Measurements from ENCODE around the gene CD24. TPM values are rescaled to one million over a fixed set of nuclear protein-coding genes. Genes with fewer than 3 reads are reported as not detected.
"Not testable (repeated sequence)": the region's sequence is repeated elsewhere in the genome, so short reads cannot be mapped to it uniquely, and the experiment has no call there.

Gene CD24
- total and polyA plus RNA-seq, 2 experiments from 2014 or later: 0.54 to 2.8 TPM

GRCh38 chr6:107019047-107019446 is 44.5 kb upstream of the CD24 start:
- no peaks in the 10 kb centered on the region for H4K20me1 ChIP-seq (ENCODE audit: insufficient read depth)
- H3K9ac ChIP-seq: no peak overlapping the region
- H3K27ac ChIP-seq: no peak overlapping the region
- H3K79me2 ChIP-seq (ENCODE audit: insufficient read depth): no peaks in the 10 kb centered on the region
- no peaks in the 10 kb centered on the region for H3K4me1 ChIP-seq (ENCODE audit: insufficient read depth)
- H3K27me3 ChIP-seq (replicated peaks; ENCODE audit: insufficient read depth): no peaks in the 10 kb centered on the region; the same call in 1 of the 2 replicates
- no peak overlapping the region for H3K4me3 ChIP-seq
- no peaks in the 10 kb centered on the region for H3F3A ChIP-seq (ENCODE audit: insufficient read depth)
- TF ChIP-seq EZH2phosphoT487 (IDR thresholded peaks at IDR 0.05; ENCODE audit: insufficient read depth, low read depth) (no peak), EZH2 (IDR thresholded peaks at IDR 0.05; ENCODE audit: insufficient read depth, poor library complexity, severe bottlenecking) (no peak)
- in situ Hi-C loops (cut with MboI): no loop called here
- WGBS, 2 experiments (ENCODE audit: low coverage in 1 of 2, low lambda C conversion rate in 2 of 2, missing lambda C conversion rate in 2 of 2): 55 to 59% methylated on average over 5 of the region's 5 CpGs
- no peak for DNase-seq
- no peak overlapping the region for H3K4me2 ChIP-seq (ENCODE audit: unreplicated experiment)
- no peaks in the 10 kb centered on the region for H3K9me2 ChIP-seq (ENCODE audit: insufficient read depth)
- no peaks in the 10 kb centered on the region for H3K36me3 ChIP-seq (ENCODE audit: low read depth)
- no peaks in the 10 kb centered on the region for H3K9me3 ChIP-seq (ENCODE audit: low read depth)
- no peak overlapping the region for H2AFZ ChIP-seq

DNA sequence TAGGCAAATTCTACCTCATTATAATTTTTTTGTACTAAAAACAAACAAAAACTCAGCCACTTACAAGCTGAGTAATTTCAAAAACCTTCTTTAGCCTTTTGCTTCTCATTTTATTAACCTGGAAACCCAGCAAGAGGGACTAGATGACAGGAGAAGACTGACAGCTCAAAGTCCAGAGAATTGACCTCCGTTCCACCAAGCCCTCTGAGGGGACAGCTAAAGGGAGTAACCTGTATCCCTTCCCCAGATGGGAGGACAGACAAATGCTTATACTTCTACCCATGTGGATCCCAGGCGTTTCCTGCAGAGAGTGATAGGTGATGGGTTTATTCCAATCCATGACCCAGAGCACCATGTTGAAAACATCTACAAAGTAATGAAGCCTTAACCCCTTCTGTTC is 35.0 kb upstream of the CD24 start:
- in situ Hi-C loops (cut with MboI): no loop called here
- Histone ChIP-seq H3K27ac (no peak overlapping the region), H2AFZ (no peak overlapping the region), H4K20me1 (ENCODE audit: insufficient read depth) (no peaks in the 10 kb centered on the region), H3K79me2 (ENCODE audit: insufficient read depth) (no peaks in the 10 kb centered on the region), H3K9me2 (ENCODE audit: insufficient read depth) (no peaks in the 10 kb centered on the region), H3K4me2 (ENCODE audit: unreplicated experiment) (no peak overlapping the region), H3K27me3 (replicated peaks; ENCODE audit: insufficient read depth) (no peaks in the 10 kb centered on the region), H3K9me3 (ENCODE audit: low read depth) (no peaks in the 10 kb centered on the region), H3K36me3 (ENCODE audit: low read depth) (no peaks in the 10 kb centered on the region), H3F3A (ENCODE audit: insufficient read depth) (no peaks in the 10 kb centered on the region), H3K4me1 (ENCODE audit: insufficient read depth) (no peaks in the 10 kb centered on the region), H3K4me3 (no peak overlapping the region), H3K9ac (no peak overlapping the region)
- DNase-seq: no peak
- WGBS, 2 experiments (ENCODE audit: low coverage in 1 of 2, low lambda C conversion rate in 2 of 2, missing lambda C conversion rate in 2 of 2): 0 to 3% methylated on average over 2 of the region's 2 CpGs
- no peak for TF ChIP-seq EZH2phosphoT487 (IDR thresholded peaks at IDR 0.05; ENCODE audit: insufficient read depth, low read depth)
- no peak for TF ChIP-seq EZH2 (IDR thresholded peaks at IDR 0.05; ENCODE audit: insufficient read depth, poor library complexity, severe bottlenecking)

DNA sequence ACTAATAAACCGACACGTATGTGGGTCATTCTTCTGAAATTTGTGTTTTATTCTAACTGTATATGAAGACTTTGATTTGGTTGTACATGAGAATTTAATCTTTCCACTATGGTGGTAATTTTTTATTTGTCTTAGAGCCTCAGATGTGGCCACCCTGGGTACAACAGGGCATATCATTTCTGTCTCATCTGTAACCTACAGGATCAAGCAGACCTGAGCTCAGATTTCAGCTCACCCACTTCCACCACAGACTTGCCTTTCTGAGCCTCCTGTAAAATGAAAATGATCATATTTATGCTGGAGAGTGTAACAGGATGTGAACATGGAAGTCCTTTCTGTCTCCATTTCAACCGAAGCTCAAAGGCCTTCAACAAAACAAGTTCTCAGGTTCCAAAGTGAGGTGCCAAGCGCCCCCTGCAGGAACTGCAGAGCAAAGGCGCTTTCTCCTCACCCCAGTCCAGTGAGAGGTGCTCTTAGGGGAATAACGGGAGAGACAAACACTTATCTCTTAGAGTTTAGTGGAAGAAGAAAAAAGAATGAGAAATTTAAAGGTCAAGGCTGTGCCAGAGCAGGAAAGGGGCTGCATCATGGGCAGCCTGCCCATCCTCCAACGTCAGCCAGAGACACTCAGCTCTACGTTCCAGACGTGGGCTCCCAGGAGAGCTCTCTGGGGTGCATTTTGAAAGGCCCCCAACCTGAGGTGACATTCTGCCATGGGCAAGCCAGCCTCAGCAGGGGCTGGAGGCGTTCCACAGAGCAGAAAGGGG is 23.0 kb upstream of the CD24 start:
- 25 to 26% methylated on average over 10 of the region's 10 CpGs for WGBS, 2 experiments (ENCODE audit: low coverage in 1 of 2, low lambda C conversion rate in 2 of 2, missing lambda C conversion rate in 2 of 2)
- Histone ChIP-seq H3K9me3 (ENCODE audit: low read depth) (no peaks in the 10 kb centered on the region), H3K4me3 (no peak overlapping the region), H3K27me3 (replicated peaks; ENCODE audit: insufficient read depth) (no peaks in the 10 kb centered on the region), H3K9me2 (ENCODE audit: insufficient read depth) (no peaks in the 10 kb centered on the region), H3K36me3 (ENCODE audit: low read depth) (no peaks in the 10 kb centered on the region), H4K20me1 (ENCODE audit: insufficient read depth) (no peaks in the 10 kb centered on the region), H2AFZ (peak overlapping the region; percentile 63; the same call in 1 of the 2 replicates), H3K27ac (no peak overlapping the region), H3K9ac (no peak overlapping the region), H3F3A (ENCODE audit: insufficient read depth) (no peaks in the 10 kb centered on the region), H3K4me1 (ENCODE audit: insufficient read depth) (no peaks in the 10 kb centered on the region), H3K79me2 (ENCODE audit: insufficient read depth) (no peaks in the 10 kb centered on the region), H3K4me2 (ENCODE audit: unreplicated experiment) (no peak overlapping the region)
- in situ Hi-C loops (cut with MboI): no loop called here
- DNase-seq: peak; percentile 73
- no peak for TF ChIP-seq EZH2phosphoT487 (IDR thresholded peaks at IDR 0.05; ENCODE audit: insufficient read depth, low read depth)
- TF ChIP-seq EZH2 (IDR thresholded peaks at IDR 0.05; ENCODE audit: insufficient read depth, poor library complexity, severe bottlenecking): no peak

DNA sequence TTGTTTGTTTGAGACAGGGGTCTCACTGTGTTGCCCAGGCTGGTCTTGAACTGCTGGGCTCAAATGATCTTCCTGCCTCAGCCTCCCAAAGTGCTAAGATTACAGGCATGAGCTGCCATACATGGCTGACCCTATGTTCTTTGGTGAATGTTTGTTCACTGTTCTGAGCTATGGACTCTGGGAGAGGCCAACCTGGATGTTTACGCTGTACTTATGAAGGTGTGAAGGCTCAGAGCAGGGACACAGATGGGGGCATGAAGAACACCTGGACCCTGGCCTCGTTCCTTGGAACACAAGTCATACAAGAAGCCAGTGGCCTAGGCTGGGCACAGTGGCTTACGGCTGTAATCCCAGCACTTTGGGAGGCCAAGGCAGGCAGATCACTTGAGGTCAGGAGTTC is 21.1 kb upstream of the CD24 start:
- TF ChIP-seq EZH2phosphoT487 (IDR thresholded peaks at IDR 0.05; ENCODE audit: insufficient read depth, low read depth) (no peak), EZH2 (IDR thresholded peaks at IDR 0.05; ENCODE audit: insufficient read depth, poor library complexity, severe bottlenecking) (no peak)
- H2AFZ ChIP-seq: no peak overlapping the region
- H3K4me3 ChIP-seq: no peak overlapping the region
- H3K27me3 ChIP-seq (replicated peaks; ENCODE audit: insufficient read depth): no peaks in the 10 kb centered on the region
- no peaks in the 10 kb centered on the region for H3K9me3 ChIP-seq (ENCODE audit: low read depth)
- no peaks in the 10 kb centered on the region for H3K79me2 ChIP-seq (ENCODE audit: insufficient read depth)
- in situ Hi-C loops (cut with MboI): no loop called here
- no peaks in the 10 kb centered on the region for H3F3A ChIP-seq (ENCODE audit: insufficient read depth)
- no peaks in the 10 kb centered on the region for H3K9me2 ChIP-seq (ENCODE audit: insufficient read depth)
- no peaks in the 10 kb centered on the region for H3K36me3 ChIP-seq (ENCODE audit: low read depth)
- no peaks in the 10 kb centered on the region for H3K4me1 ChIP-seq (ENCODE audit: insufficient read depth)
- no peak overlapping the region for H3K9ac ChIP-seq
- no peak overlapping the region for H3K4me2 ChIP-seq (ENCODE audit: unreplicated experiment)
- no peak overlapping the region for H3K27ac ChIP-seq
- no peaks in the 10 kb centered on the region for H4K20me1 ChIP-seq (ENCODE audit: insufficient read depth)
- 80 to 88% methylated on average over 3 of the region's 3 CpGs for WGBS, 2 experiments (ENCODE audit: low coverage in 1 of 2, low lambda C conversion rate in 2 of 2, missing lambda C conversion rate in 2 of 2)
- no peak for DNase-seq

DNA sequence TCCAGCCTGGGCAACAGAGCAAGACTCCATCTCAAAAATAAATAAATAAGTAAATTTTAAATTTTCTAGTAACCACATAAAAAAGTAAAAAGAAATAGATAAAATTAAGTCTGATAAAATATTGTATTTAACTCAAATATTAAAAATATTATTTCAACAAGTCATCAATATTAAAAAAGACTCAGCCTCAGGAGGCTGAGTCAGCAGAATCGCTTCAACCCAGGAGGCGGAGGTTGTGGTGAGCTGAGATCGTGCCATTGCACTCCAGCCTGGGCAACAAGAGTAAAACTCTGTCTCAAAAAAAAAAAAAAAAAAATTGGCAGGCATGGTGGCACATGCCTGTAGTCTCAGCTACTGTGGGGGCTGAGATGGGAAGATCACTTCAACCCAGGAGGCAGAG is 15.2 kb upstream of the CD24 start:
- H3K4me2 ChIP-seq (ENCODE audit: unreplicated experiment); H3K27me3 ChIP-seq (replicated peaks; ENCODE audit: insufficient read depth); H3K27ac ChIP-seq; H2AFZ ChIP-seq; H3K9me2 ChIP-seq (ENCODE audit: insufficient read depth); H3K36me3 ChIP-seq (ENCODE audit: low read depth); H3K4me1 ChIP-seq (ENCODE audit: insufficient read depth); H3K9me3 ChIP-seq (ENCODE audit: low read depth); H3K4me3 ChIP-seq; H3F3A ChIP-seq (ENCODE audit: insufficient read depth); H4K20me1 ChIP-seq (ENCODE audit: insufficient read depth); H3K9ac ChIP-seq; DNase-seq; H3K79me2 ChIP-seq (ENCODE audit: insufficient read depth): not testable (repeated sequence)
- 46 to 51% methylated on average over 3 of the region's 3 CpGs for WGBS, 2 experiments (ENCODE audit: low coverage in 1 of 2, low lambda C conversion rate in 2 of 2, missing lambda C conversion rate in 2 of 2)
- in situ Hi-C loops (cut with MboI): loop anchor here (10.0 kb wide), 3 partner anchors 425 to 645 kb away; no protein-coding TSS in a partner anchor

Measured in GM23248 (cell line).